SK-MEL-5 (cell line): ENCODE data around the gene SMPD4. TPM values are rescaled to one million over a fixed set of nuclear protein-coding genes. Genes with fewer than 3 reads are reported as not detected.
A peak's percentile ranks its signal among the peaks of the same experiment; 100 is the strongest.
"Not testable (repeated sequence)": the region's sequence is repeated elsewhere in the genome, so short reads cannot be mapped to it uniquely, and the experiment has no call there.

Experiments
- DNase-seq: peaks from one replicate; pipeline ENCODE4 v3.0.0-alpha.2; 2016; ENCODE audit warnings: low read depth, low spot score
- in situ Hi-C: cut with HindIII; loops from 2 replicates; pipeline ENCODE4 v1.10.0; 2016; ENCODE audit warnings: low sequenced_read_pairs, high pct_unique_total_duplicates, low pct_unique_long_range_greater_than_20kb
- total RNA-seq: library from RNA; depleted of rRNA; stranded (reverse); fragments of >200 nt; shearing (Covaris generic); gene quantifications from 2 replicates; pipeline ENCODE4 v1.2.3, GENCODE V29; 2014

The SMPD4 gene
- total RNA-seq, 1 experiment from 2014 or later, result 16.1 TPM

DNA sequence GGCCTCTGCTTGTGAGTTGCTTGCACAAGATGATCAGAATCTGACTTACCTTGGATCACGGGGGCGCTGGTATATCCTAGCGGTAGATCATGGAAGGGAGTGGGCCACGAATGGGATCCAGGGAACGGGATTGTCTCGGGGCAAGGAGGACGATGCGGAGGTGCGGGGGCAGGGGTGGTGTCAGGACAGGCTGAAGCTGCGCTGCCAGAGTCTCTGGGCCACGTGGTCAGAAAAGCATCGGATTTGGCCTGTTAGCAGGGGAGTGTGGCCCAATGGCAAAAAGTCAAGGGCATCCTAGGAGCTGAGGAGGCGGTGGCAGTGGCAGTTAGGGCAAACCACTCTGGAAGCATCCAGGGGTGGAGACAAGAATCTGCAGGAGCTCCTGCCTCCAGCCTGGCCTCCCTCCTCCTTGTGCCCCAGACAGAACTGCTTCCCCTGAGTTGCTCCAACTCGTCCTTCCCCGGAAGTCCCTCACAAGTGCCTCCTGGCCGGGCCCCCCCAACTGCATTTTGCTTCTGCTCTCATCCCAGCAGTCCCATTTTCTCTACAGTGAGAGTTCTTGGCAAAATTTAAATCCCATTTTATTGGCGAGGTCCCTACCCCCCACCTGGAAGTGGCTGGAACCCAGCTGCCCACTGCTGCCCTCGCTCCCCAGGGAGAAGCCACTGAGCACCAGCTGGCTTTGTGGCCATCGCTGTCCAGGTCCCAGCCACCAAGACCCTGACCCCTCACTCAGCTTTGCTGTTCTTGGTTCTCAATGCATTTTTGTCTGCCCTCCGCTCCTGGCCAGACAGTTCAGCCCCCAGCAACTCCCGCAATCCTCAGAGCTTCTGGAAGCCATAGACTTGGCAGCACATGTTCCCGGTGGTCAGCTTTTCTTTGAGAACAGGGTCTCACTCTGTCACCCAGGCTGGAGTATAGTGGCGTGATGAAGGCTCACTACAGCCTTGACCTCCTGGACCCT lies 30.9 kb downstream of the SMPD4 start:
- DNase-seq, result no peak
- in situ Hi-C loops, result no loop called here

DNA sequence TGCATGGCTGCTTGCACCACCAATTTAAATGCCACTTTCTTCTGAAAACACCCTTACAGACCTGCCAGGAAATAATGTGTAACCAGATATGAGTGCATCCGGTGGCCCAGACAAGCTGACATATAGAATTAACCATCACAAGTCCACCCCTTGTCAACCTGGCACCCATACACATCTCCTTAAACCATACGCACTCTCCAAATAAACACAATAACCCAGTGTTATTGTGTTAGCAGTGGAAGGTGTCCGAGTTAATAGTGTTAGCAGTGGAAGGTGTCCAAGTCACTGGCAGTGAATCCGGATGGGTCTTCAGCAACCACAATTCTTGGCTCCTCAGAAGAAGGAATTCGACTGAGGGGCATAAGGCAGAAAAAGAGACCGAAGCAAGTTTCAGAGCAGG lies 32.9 kb downstream of the SMPD4 start:
- in situ Hi-C loops, DNase-seq: not testable (repeated sequence)

DNA sequence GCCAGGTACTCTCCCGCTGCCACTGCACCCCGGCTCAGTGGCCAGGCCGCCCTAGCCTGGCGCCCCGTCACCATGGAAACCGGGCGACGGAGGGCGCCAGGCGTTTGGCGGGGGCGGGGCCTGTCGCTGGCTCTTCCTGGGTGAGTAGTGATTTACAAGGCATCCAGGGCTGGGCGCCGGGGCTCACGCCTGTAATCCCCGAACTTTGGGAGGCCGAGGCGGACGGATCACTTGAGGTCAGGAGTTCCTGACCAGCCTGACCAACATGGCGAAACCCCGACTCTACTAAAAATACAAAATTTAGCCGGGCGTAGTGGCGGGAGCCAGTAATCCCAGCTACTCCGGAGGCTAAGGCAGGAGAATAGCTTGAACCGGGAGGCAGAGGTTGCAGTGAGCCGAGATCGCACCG lies 36.4 kb downstream of the SMPD4 start, which contains the start of gene CCDC74B:
Gene CCDC74B (minus strand): TSS at position 107 of the 409 bp plus-strand sequence. CDS start 116 bp downstream, outside the sequence.
- DNase-seq, result peak; percentile 35
- in situ Hi-C loops, result not testable (repeated sequence)

DNA sequence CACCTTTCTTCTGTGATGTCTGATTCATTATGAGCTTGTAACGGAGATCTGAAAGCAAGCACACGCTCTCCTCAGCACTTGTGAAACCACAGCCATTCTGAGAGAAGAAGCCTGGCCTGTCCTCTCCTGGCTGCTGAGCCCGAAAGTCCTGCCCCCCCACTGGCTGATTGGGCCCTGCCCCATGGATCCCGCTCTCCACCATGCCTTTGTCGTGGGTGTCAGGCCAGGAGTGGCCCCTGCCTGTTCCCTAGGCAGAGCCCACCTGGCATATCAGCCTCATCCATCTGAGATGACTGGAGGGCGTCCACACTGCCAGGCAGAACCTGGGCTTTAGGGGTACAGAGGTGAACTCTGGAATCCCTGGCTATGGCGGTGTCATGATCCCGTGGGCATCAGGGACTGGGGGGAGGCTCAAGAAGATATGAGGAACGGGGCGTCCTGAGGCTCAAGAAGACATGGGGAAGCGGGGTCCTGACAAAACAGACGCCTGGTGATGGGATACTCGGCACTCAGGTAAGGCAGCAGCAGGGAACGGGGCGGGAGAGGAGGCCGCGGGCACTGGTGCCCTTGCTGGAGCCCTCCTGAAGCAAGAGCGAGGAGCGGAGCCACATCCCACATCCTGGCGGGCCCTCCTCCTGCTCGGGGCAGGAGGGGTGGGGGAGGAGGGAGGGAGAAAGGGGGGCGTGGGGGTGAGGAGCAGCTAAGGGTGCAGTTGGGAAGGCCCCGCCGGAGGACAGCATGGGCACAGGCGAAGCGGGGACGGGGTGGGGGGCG lies 37.9 kb downstream of the SMPD4 start:
- DNase-seq, in situ Hi-C loops: not testable (repeated sequence)

DNA sequence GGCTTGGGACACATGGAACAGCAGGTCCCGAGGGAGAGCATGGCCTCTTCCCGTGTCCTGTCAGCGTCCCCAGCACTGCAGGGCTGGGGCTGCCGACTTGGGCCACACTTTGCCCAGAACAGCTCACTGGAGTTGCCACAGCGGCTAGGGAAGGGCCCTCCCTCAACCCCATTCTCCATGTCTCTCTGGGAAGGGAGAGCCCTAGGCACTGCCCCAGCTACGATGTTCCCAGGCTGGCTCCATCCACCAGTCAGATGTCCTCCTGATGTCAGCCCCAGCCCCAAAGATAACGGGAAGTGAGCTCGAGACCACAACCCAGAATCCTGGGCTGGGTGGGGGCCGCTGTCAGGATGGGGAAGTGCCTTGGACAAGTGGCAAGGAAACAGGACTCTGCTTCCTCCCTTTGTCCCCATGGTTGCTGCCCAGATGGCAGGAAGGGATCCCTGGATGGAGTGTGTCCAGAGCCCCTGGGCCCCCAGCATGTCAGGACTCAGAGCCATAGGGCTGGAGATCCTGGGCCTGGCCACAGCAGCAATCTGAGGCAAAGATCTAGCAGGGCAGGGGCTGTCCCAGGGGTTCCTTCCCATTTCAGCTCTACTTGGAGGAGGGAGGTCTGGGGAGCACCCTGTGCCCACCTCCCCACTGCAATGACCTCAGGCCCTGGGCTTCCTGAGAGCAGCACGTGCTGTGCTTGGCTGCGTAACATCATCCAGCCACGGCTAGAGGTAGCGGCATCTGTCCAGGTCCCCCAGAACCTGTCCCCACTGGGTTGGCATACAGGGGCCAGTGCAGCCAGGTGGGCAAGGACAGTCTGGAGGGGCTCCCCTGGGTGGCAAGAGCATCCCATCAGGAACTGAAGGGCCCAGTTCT lies 38.8 kb downstream of the SMPD4 start:
- in situ Hi-C loops, DNase-seq: not testable (repeated sequence)

DNA sequence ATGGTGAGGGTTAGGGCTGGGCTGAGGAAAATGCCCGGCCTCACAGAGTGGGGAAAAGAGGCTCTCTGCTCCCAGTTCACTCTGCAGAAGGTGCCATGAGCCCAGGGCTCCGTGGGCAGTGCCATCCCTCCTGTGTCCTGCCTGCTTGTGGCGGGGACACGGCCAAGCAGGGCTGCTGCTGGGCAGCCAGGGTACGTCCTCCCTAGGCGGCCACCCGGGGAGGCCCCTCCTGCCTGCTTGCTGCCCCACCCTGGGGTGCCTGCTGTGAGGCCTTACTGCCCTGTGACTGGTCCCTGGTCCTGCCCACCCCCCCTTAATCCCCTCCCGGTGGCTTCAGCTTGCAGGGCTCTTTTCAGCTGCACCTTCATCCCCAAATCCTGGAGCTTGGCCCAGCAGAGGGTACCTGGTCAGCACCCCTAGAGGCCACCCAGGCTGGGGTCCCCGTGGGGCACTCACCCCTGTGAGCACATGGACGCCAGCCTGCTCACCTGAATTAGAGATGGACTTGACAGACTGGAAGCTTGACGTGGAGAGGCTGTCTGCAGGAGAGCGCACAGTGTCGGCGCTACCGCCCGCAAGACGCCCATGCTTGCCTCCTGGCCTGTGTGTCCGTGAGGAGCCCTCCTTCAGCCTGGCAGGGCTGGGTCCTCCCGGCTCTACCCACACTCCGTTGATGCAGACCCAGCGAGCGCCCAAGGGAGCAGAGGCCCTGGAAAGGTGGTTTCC lies 39.6 kb downstream of the SMPD4 start:
- DNase-seq, in situ Hi-C loops: not testable (repeated sequence)

DNA sequence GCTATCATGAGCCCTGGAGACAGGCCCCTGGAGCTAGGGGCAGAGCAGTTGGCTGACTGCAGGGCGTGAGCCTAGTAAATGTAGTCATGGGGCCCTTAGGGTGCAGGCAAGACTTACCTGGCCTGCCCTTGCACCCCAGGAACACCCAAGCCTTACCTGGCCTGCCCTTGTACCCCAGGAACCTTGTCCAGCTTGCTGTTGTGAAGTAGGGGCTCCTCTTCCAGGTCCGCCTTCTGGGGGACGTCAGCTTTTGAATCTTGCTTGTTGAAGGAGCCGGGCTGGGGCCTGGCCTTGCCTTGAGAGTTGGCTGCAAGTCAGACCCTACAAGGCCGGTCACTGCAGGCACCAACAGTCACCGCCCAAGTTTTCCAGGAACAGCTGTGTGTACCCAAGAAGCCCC lies 40.4 kb downstream of the SMPD4 start:
- DNase-seq, in situ Hi-C loops: not testable (repeated sequence)

DNA sequence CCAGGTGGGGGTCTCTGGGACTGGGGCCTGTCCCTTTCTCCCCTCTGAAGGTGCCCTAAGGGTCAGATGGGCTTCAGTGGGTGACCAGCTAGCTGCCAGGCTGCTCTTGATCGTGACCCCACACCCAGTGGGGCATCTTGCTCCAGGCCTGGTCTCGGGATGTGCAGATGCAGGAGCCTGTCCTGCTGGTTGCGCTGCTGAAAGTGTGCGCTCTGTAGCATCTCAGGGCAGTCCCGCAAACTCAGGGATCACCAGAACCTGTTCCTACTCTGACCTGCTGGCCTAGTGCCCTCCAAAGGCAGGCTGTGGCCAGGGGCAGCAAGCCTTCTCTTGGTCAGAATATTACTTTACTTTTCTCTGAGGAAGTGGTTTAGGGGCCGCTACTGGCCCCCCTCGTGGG lies 40.9 kb downstream of the SMPD4 start:
- DNase-seq, in situ Hi-C loops: not testable (repeated sequence)

DNA sequence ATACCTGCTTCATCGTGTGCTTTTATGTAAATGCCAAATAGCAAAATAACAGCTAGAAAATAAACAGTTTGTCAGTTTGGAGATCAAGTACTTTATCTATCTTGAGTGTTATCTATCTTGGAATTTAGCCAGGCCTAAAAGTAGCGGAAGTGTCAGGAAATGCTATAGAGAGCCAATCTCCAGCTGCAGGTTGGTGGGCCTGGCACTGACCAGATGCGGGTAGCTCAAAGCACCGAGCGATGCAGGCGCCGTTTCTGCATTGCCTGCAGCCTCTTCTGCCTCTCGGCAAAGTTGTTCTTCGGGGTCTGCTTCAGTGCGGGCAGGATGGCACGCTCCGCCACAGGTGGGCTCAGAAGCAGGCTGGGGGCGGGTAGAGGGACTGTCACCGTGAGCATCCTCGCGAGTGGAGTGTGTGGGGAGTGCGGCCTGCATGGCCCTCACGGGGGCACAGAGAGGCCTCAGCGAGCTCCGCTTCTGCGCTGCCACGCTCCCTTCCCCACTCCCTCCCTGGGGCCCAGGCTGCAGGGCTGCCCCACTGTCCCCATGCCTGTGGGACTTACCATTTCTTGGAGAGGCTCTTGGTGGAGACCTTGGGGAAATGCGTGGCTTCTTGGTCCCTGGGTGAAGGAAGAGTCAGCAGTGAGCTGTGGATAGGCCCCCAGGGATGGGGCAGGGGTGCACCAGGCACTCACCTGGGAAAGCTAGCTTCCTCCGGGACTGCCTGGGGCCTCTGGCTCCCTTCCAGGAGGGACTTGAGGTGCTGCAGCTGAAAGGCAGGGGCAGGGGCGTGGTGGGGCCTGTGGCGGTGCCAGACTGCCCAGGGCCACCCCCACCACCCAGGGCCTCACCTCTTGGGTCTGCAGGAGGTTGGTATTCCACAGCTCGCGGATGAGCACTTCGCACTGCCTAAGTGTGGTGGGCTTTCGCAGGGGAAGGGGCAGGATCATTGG lies 41.8 kb downstream of the SMPD4 start:
- in situ Hi-C loops, DNase-seq: not testable (repeated sequence)

DNA sequence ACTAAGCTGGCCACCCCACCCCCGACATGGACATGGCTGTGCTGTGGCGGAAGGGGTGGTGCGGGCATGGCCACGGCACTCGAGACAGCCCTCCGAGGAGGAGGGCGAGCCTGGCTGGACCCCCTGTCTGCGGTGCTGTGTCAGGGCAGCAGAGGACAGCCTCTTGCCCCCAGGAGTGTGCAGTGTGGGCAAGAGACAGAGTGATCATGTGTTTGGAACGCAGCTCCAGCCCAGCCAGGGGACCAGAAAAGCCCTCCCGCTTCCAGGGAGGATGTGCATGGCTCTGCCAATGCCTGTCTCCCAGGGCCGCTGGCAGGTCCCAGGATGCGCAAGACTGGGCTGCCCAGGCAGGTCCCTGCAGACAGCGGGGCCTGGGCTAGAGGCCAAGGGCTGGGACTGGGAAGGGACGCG lies 42.6 kb downstream of the SMPD4 start:
- DNase-seq, in situ Hi-C loops: not testable (repeated sequence)

DNA sequence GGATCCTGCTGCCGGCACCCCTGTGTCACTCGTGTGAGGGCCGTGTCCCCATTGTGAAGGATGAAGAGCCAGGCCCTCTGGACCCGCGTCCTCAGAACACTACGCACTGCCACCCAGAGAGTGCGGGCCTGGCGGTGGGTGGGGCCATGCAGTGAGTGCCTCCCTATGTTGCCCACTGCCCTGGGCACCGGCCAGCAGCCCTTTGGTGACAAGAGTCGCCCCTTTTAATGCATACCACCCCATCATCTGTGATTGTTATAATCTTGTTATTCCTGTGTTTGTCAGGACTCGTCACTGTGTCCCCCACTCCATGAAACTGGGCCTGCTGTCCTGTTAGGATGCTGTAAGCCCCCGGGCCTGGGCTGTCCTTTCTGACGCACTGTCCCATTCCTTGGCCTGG lies 43.1 kb downstream of the SMPD4 start:
- DNase-seq, in situ Hi-C loops: not testable (repeated sequence)

DNA sequence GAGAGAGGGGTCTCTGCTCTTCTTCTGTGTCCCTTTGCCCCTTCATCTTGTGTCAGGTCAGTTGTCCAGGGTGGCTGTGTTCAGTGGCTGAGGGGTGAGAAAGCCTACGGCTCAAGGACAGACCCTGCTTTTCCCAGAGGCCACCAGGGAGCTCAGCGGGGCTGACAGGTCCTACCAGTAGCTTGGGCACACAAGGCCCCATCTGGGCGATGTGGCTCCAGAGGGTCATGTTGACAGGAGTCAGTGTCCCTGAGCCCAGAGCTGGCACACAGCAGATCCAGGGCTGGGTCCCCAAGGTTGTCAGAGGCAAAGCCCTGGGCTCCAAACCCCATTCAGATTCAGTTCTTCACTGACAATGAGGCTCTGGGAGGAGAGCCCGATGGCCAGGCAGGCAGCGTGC lies 44.3 kb downstream of the SMPD4 start:
- DNase-seq, in situ Hi-C loops: not testable (repeated sequence)

DNA sequence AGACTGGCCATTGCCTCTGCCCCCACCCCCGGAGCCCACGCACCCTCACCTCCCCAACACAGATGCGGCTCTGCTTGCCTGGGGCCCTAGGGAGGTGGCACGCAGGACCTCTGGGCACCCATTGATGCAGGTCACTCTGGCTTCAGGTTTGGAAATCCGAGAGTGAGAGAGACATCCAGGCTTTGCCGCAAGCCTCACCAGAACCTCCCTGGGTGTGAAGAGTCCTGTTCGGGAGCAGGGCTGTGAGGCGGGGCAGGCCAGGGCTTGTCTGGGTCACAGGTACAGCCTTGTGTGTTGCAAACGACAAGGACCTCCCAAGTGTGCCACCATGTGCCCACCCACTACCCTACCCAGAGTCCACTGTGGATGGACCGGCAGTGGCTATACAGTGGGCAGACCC lies 44.9 kb downstream of the SMPD4 start:
- DNase-seq, in situ Hi-C loops: not testable (repeated sequence)

DNA sequence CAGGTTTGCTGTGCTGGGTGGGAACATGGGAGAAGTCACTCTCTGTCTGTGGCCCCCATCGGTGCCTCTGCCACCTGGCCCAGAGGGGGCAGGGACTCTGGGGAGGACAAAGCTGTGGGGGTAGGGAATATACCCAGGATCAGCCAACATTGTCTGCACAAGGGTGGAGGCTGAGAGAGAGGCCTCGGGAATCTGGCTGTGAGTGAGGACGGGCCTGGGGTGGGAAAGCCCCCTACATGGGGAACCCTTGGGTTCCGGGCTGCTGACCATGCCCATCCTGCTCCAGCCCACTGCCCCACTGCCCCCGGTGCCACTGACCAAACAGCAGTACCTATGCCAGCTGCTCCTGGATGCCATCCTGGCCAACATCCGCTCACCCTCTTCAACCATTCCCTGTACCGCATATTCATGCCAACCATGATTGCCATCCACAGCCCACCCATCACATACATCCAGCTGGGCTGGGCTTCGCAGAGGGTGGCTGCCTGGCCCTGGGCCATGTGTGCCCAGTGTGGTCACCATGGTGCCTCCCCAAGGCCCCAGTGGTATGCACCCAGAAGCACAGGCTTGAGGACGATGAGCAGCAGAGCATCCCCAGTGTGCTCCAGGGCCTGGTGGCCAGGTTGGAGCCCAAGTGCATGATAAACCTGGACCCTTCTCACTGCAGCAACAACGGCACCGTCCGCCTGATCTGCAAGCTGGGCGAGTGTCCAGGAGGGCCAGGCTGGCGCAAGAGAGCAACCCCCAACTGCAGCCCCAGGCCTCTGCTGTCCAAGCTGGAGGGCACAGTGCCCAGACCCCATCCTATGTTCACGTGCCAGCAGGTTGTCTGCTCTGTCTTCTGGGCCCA lies 45.5 kb downstream of the SMPD4 start:
- DNase-seq, result no peak
- in situ Hi-C loops, result no loop called here
